NT2/D1 (cell line): Measurements from ENCODE around the gene SLC6A5.

Experiments used
- SUZ12 ChIP-seq: IDR thresholded peaks from 2 replicates; pipeline ENCODE4 v1.6.1; 2011; ENCODE audit not compliant: insufficient read length, insufficient read depth; ENCODE audit errors: extremely low read depth
- YY1 ChIP-seq: IDR thresholded peaks from 2 replicates; pipeline ENCODE4 v1.6.1; 2011; ENCODE audit not compliant: insufficient read length, insufficient read depth
- ZNF274 ChIP-seq: IDR thresholded peaks from 2 replicates; pipeline ENCODE4 v1.6.1; 2011; ENCODE audit warnings: mild to moderate bottlenecking, low read depth, low read length

DNA sequence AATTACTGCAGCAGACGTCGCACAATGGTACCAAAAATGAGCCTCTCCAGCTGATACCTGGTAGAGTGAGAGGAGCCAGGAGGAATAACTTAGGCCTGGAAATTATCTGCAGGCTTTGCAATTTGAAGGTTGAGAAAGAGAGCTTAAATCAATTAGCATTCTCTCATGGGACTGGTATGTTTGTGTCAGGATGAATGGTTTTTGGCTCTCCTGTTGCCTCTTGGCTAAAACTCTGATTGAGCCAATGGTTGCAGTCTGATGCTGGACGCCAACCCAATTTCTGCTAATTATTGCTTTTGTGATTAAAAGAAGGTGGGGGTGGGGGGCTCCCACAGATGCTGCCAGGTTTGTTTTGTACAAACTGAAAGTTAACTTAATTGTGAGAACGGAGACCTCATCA is 57.5 kb downstream of the SLC6A5 start:
- TF ChIP-seq ZNF274 = no peak
- TF ChIP-seq YY1 = no peak
- no peak for TF ChIP-seq SUZ12
